Measurements from ENCODE around the gene EED.

DNA sequence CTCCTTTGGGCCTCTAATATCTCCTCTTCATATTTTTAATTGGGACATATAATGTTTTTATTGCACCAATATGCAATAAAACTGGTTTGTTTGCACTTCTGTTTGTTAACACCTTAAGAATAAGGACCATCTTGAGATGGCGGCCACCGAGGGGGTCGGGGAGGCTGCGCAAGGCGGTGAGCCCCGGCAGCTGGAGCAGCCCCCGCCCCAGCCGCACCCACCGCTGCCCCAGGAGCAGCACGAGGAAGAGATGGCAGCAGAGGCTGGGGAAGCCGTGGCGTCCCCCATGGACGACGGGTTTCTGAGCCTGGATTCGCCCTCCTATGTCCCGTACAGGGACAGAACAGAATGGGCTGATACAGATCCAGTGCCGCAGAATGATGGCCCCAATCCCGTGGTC lies 49.6 kb upstream of the EED start:
- TF ChIP-seq, protein P1, sequence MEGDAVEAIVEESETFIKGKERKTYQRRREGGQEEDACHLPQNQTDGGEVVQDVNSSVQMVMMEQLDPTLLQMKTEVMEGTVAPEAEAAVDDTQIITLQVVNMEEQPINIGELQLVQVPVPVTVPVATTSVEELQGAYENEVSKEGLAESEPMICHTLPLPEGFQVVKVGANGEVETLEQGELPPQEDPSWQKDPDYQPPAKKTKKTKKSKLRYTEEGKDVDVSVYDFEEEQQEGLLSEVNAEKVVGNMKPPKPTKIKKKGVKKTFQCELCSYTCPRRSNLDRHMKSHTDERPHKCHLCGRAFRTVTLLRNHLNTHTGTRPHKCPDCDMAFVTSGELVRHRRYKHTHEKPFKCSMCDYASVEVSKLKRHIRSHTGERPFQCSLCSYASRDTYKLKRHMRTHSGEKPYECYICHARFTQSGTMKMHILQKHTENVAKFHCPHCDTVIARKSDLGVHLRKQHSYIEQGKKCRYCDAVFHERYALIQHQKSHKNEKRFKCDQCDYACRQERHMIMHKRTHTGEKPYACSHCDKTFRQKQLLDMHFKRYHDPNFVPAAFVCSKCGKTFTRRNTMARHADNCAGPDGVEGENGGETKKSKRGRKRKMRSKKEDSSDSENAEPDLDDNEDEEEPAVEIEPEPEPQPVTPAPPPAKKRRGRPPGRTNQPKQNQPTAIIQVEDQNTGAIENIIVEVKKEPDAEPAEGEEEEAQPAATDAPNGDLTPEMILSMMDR (IDR thresholded peaks at IDR 0.05; ENCODE audit: low read depth, low read length): no peak
- TF ChIP-seq EZH2phosphoT487 (IDR thresholded peaks at IDR 0.05; ENCODE audit: low read depth): no peak

All from OCI-LY3 (cell line).